GM19023 (cell line): Measurements from ENCODE around the gene SFT2D3.

Source experiments
- ATAC-seq: cut with Tn5 transposase; IDR thresholded peaks from one replicate; pipeline ENCODE4 v1.9.1; 2021; ENCODE audit warnings: mild to moderate bottlenecking, moderate library complexity; ENCODE audit not compliant: unreplicated experiment

The SFT2D3 gene

DNA sequence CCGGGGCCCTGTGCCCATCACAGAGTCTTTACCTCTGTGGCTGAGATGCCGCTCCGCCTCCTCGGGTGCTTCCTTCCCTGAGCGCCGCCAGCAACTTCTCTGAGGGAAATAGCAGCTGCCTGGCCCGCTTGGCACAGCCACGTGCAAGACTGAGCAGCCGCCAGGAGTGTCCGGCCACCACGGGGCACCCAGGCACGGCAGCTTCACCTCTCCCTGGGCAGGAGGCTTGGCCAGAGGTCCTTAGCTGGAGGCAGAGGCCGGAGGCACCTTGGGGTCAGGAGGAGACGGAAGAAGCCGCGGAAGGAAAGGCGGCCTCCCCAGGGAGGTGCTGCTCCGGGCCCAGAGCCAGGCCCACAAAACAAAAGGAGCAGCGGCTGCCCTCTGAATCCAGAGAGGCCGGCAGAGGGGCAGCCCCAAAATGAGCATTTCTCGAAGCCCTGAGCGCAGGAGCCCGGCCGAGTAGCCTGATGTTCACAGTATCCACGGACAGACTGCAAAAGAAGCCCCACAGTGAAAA, 20.0 kb upstream of the SFT2D3 start:
- ATAC-seq = no peak

DNA sequence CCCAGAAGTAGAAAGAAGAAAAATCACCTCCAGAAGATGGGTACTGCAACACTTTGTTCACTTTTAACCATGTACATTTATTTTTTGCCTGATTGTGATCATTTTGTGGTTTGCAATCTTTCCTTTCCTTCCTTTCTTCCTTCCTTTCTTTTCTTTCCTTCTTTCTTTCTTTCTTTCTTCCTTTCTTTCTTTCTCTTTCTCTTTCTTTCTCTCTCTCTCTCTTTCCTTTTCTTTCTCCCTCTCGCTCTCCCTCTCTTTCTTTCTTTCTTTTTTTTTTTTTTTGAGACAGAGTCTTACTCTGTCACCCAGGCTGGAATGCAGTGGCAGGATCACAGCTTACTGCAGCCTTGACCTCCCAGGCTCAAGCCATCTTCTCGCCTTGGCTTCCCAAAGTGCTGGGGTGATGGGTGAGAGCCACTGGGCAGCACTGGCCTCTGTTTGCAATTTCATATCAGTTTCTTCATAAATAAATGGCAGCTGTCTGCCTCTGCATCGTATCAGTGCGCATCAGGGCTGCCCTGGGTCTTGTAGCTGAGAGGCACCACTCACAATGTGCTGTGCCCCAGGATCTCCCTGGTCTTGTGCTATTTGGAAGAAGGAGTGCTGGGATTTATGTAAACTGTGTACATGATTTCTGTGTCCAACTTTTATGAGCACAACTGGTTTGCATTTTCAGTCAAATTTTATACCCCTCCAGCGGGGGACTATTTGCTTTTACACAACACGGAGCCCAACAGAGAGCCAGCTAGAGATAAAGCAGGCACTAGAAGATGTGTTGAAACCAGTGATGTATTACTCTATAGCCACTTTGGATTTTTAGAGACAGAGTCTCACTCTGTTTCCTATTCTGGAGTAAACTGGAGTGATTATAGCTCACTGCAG, 19.1 kb upstream of the SFT2D3 start:
- ATAC-seq = no peak

DNA sequence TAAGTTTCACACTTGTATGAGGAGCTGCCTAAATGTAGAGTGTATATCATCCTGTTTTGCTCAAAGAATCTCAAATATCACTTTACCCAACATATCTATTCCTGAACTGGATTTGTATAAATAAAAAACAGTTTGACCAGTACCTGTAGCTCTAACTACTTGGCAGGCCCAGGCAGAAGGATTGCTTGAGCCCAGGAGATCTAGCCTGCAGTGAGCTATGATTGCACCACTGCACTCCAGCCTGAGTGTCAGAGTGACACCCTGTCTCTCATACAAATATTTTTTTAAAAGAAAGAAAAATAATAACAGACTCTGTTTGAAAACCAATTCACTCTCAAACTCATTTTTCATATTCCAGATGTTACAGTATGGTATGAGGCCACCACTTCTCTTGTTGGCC, 18.2 kb upstream of the SFT2D3 start:
- no peak for ATAC-seq

DNA sequence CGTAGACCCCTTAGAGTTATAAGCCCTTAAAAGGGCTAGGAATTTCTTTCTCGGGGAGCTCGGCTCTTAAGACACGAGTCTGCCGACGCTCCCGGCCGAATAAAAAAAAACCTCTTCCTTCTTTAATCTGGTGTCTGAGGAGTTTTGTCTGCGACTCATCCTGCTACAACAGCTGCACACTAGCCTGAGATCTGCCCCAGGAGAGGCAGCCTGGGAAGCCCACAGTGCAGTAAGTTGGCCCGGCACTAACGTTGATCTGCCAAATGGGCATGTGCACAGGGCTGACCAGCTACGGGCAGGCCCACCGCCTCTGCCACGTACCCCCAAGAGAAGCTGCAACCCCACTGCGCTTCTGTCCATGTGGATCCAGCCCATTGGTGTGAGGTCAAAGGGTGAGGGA, 17.5 kb upstream of the SFT2D3 start:
- ATAC-seq = no peak

DNA sequence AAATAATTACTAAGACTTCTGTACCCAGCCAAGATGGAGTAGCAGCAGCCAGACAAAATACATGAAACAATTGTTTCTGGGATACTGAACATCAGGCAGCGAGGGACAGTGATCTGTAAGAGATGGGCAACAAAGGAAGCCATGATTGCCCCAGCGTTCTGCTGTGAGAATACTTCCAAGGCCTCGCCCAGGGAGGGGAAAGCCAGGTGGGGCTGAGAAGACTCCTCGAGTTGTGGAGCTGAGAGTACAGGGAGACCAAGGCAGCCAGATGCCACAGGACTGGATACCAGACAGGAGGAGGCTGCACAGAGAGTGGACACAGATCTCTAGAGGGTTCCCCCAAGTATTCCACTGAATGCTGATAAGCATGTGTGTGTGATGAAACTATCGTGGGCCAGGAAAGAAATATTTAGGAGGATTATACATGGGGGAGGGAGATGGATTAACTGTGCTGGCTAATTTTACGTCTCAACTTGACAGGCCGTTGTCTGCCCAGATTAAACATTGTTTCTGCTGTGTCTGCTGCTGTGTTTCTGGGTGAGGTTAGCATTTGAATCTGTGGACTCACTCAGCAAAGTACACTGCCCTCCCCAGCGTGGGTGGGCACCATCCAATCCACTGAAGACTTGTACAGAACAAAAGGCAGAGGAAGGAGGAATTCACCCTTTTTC, 15.8 kb upstream of the SFT2D3 start:
- no peak for ATAC-seq

DNA sequence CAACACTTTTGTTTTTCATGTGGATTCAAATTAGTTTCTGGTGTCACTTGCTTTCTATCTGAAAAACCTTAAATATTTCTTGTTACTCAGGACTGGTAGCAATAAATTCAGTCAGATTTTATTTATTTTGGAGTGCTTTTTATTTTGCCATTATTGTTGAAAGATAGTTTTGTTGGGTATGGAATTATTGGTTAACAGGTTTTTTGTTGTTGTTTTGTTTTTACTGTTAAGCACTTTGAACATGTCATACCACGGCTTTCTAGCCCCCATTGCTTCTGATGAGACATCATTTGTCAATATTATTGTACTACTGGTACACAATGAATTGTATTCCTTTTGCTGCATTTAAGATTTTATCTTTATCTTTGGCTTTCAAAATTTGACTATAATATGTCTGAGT, 12.9 kb upstream of the SFT2D3 start:
- no peak for ATAC-seq

DNA sequence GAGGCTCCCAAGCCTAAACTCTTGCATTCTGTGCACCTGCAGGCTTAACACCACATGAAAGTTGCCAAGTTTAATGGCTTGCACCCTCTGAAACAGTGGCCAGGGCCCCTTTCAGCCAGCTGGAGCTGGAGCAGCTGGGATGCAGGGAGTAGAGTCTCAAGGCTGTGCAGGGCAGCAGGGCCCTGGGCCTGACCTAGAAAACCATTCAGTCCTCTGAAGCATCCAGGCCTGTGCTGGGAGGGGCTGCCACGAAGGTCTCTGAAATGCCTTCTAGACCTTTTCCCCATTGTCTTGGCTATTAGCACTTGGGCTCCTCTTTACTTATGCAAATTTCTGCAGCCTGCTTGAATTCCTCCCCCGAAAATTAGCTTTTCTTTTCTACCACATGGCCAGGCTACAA, 10.6 kb upstream of the SFT2D3 start:
- no peak for ATAC-seq

DNA sequence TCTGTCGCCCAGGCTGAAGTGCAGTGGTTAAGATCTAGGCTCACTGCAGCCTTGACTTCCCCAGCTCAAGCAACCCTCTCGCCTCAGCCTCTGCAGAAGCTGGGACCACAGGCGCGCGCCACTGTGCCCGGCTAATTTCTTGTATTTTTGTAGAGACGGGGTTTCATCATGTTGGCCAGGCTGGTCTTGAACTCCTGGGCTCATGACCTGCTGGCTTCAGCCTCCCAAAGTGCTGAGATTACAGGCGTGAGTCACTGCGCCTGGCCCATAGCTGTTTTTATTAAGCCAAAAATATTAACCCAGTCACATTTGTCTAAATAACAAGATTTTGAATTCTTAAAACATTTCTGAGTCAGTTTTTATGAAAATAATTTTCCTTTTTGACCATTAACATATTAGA, 6.3 kb upstream of the SFT2D3 start:
- ATAC-seq = no peak

DNA sequence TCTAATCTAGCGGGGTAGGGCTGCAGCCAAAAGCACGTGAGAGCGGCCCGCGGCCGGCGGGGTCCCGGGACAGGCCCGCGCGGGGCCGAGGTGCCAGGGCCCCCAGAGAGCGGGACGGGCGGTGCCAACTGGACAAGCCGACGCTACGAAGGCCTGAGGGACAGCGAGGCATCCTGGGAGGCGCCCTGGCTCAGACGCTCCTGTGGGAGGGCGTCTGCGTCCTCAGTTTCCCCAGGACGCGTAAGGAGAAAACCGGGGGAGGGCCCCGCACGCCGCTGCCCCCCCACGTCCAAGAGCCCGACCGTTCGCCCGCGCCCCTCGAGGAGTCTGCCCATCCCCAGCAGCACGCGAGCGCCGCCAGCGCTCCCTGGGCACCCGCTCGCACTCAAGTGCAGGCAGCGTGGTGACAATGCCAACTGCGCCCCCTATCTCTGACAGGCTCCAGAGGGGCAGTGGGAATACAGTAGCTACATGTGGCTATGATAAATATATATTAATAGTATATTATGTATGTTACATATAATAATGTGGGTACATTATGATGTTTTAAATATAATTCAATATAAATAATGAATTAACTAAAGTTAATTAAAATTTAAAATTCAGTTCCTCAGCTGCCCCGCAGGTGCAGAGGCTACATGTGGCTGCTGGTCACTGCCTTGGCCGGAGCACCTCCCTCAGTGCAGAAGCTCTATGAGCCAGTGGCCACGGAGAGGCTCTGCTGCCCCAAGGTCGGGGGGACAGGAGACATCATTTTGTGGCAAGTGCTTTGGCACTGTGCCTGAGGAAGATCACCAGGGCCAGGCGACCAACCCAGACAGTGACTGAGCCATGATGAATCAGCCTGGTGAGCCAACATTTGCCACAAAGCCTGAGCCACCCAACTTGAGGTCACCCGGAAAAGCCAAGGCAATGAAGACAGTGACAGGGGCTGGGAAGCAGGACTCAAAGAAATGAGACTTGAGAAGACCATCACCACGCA, 5.5 kb upstream of the SFT2D3 start:
- no peak for ATAC-seq

DNA sequence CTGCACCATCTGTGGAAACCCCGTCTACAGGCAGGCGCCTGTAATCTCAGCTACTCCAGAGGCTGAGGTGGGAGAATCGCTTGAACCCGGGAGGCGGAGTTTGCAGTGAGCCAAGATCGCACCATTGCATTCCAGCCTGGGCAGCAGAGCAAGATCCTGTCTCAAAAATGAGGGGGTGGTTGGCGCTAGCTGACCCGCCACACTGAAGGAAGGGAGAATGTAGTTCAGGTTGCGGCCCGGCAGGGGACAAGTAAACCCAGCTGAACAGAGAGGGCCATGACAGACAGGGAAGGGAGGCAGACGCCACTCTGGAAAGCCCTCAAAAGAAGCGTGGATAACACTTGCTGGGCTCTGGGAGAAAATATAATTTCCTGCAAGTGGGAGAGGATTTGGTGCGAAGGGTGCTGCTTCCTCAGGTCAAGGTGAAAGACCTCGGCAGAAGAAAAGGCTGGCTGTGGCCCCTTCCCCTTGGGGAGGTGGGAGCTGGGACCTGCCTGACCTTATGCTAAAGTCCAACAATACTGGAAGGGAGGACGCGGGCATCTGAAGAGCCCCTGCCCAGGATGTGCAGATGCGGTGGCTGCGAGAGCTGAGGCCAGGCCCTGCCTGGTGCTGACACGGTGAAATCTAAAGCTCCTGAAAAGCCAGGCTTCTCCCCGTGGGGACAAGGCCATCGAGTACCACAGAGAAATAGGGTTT, 3.7 kb upstream of the SFT2D3 start:
- no peak for ATAC-seq

DNA sequence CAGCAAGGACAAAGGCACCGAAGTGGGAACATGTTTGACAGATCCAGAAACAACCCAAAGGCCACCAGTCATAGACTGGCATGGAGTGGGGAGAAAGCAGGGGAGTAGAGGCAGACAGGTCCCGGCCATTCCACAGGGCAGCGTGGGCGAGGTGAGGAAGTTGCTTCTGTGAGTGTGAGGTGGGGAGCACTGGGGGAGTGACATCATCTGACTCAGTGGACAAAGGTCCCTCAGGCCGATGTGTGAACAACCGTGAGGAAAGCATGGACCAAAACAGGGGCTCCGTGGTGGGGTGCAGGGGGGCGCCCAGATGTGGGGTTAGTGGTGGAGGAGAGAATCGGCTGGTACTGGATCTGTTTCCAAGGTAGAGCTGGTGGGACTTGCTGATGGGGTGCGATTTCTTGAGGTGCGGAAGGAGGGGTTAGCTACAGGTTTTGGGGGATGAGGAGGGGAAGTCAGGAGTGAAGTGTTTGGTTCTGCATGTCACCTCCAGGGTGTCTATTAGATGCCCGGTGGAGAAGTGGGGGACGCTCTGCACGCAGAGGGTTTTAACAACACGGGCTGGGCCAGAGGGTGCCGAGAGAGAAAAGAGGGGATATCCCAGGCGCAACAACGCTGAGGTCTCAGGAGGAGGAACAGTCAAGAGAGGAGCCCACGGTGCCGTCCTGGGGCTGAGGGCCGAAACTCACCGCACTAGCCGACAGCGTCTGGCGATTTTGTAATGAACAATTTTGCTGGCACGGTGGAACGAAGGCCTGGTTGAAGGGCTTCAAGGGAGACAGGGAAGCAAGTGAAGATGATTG, 2.5 kb upstream of the SFT2D3 start:
- no peak for ATAC-seq

DNA sequence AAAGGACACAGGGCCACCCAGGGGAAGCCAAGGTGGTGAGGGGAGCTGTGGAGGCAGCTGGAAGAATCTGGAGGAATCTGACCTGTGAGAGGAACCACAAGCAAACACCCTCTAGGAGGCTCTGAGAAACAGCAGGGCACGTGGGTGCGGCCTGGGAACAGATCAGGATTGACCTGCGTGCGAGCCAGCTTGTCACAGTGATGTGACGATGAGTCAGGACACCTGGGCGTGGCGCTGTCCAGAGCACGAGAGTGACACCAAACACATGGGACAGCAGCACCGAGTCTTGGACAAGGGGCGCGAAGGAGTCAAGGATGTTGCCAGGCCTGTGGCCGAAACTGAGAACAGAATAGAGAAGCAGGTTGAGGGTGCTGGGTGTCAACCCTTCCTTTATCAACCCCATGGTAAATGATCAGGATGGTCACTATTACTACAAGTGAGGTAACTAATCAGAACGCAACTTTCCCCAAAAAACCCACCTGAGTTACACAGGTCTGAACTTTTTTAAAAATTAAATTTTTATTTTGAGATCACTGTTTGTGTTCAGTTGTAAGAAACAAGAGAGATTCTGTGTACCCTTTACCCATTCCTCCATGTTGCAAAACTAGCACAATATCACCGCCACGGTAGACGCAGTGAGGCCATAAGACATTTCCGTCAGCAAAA, 637 bp upstream of the SFT2D3 start:
- ATAC-seq = peak; percentile 30

DNA sequence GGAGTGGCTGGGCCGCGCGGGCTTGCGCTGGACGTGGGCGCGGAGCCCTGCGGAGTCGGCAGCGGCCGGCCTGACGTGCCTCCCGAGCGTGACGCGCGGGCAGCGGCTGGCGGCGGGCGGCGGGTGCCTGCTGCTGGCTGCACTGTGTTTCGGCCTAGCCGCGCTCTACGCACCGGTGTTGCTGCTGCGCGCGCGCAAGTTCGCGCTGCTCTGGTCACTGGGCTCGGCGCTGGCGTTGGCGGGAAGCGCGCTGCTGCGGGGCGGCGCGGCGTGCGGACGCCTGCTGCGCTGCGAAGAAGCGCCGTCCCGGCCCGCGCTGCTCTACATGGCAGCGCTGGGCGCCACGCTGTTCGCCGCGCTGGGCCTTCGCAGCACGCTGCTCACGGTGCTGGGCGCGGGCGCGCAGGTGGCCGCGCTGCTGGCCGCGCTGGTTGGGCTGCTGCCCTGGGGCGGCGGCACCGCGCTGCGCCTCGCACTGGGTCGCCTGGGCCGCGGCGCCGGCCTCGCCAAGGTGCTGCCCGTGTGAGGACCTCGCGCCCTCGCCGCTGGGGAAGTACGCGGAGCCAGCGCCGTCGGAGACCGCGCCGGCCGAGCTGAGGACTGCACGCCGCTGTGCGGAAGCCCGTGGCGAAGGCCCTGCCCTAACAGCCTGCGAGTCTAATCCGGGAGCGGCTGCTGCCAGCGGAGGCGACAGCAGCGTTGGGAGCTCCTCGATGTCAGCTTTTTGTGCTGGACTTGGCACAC, 526 bp downstream of the SFT2D3 start:
- ATAC-seq = peak; percentile 54

DNA sequence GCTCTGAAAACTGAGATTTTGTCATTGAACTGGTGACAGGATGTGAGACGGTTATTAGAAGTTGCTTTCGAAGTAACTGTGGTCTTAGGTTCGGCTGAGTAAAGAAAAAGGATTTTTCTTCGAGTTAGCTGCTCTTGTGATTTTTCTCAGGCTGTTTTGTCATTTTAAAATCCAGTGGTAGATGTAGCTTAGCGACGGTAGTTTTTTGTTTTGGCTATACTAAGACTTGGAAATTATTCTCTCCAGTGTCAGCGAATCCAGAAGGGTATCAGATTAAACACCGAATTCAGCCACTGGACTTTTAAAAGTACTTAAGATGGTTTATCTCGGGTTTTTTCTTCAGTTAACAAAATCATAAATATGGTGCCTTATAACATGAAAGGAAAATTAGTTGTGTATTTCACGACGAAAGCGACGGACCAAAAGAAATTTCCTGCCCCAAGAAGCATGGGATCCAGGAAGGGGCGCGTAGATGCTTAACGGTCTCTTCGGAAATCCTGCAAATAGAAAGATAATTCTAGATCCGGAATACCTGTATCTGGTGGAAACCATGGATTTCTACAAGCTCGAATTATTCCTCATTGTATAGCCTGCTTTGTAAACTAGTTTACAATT, 1.2 kb downstream of the SFT2D3 start:
- no peak for ATAC-seq

DNA sequence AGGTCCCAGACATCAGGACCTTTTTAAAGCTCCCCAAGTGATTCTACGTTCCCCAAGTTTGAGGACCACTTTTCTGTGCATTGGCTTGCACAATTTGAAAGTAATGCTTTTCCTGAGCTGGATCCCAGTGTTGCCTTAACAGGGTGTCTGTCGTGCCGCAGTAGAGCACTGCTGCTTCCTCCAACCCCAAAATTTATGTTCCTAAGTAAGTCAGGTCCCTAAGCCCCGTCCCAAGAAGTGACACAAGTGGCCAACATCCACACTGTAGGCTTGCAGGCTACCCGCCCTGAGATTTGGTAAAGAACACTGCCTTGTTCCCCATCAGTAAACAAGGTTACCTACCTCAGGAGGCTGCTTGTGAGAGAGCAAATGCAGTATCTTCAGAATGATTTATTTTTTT, 2.0 kb downstream of the SFT2D3 start:
- ATAC-seq = no peak

DNA sequence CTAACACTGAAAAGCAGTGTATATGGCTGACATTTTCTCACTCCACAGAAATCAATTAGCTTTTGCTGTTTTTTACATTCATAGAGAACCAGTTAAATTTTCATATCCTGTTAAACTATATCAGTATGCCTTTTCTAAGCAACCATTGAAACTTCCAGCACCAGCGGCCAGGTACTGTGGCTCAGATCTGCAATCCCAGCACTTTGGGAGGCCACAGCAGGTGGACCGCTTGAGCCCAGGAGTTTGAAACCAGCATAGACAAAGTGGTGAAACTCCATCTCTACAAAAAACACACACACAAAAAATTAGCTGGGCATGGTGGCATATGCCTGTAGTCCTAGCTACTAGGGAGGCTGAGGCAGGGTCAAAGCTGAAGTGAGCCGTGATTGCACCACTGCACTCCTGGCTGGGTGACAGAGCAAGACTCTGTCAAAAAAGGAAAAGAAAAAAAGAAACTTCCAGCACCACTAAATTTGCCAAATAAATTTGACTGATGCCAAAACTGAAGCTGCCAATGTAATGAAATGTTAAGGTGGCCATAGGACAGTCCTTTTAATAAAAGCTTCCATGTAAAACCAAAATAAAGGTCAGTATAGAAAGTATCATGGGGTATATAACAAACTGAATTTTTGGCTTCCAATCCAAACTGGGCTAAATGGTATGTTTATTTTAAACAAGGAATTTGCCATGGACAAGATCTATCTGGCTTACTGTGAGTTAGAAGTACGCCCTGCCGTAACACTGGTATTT, 3.5 kb downstream of the SFT2D3 start:
- ATAC-seq = no peak

DNA sequence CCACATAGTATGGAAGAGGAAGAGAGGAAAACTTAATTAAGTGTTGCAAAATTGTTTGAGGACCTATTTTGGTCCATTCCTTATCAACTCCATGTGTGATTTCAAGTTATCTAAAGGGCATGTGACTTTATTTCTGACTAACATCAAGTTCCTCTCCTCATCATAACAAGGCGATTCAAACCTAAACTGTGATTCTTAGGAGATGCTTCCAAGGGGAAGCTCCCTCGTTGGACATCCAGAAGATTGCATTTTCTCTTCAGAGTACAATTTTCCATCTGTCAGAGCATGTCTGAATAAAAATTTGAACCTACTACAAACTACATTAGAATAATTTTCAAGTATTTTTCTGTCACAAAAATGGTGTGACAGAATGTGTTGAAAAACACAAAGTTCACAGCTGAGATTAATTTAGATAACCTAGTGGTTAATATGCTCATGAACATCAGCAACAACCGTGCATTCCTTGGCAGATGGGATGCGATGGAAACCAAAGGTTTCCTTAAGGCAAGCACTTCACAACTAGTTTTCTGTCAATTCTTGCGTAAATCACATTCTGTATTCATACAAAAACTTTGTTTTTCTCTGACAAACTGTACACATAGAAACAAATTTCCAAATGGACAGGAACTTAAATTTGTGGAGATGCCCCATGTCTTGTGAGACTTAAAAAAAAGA, 4.2 kb downstream of the SFT2D3 start:
- ATAC-seq = no peak
